ENCODE measurements around the gene HIVEP3. TPM values are rescaled to one million over a fixed set of nuclear protein-coding genes. Genes with fewer than 3 reads are reported as not detected.

The HIVEP3 gene
- total RNA-seq, 1 experiment from 2014 or later: 1.4 TPM

DNA sequence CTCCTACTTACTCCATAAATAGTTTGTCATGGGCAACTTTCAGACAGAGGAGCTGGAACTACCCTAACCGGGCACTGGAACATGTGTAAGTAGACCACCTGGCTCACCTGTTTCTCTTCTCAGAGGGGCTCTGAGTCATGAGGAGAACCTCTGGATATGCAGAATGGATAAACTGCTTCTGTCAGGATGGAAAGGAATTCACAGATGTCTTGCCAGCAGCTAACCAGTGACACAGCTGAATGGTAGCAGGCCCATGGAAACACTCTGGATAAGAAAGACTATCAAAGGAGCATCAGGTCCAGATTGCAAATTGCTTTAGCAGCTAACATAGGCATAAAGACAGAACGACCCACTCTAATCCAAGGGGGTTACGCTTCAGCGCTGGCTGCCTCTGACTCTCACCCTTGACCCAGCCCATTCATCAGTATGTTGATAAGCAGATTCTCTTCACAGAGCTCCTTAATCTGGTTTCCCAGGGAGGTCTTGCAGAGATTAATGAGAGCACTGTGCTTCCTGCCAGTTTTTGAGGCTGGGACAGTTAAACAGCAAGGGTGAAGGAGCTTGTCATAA lies 54.2 kb downstream of the HIVEP3 start:
- Mint-ChIP-seq H3K36me3 (ENCODE audit: insufficient read depth in 1 of 3, low read depth in 3 of 3) (no peaks in the 10 kb centered on the region), H3K4me3 (no peak overlapping the region), H3K9me3 (no peaks in the 10 kb centered on the region), H3K27ac (no peak overlapping the region; a peak in 1 of 7 replicates), H3K4me1 (peaks cover 52 to 53% of the 10 kb centered on the region in 2 experiments), H3K27me3 (ENCODE audit: low read depth) (peaks cover 5% of the 10 kb centered on the region)
- H3K23ac ChIP-seq (ENCODE audit: insufficient read length, low read depth, low read length): no peak overlapping the region
- H3K9ac ChIP-seq (ENCODE audit: extremely low read depth, insufficient read length, low read length): no peak overlapping the region
- no peaks in the 10 kb centered on the region for H4K20me1 ChIP-seq (ENCODE audit: control insufficient read depth, insufficient read depth, insufficient read length)
- H3K14ac ChIP-seq (ENCODE audit: insufficient read depth, low read length): no peak overlapping the region
- no peak overlapping the region for H2BK5ac ChIP-seq (ENCODE audit: insufficient read length, low read length)
- H3K79me2 ChIP-seq (ENCODE audit: insufficient read depth, low read length): no peaks in the 10 kb centered on the region
- H3K27me3 ChIP-seq (ENCODE audit: insufficient read depth, low read length): no peaks in the 10 kb centered on the region
- H3K9me3 ChIP-seq (ENCODE audit: control insufficient read depth, low read depth, low read length): no peaks in the 10 kb centered on the region
- H3T11ph ChIP-seq (ENCODE audit: low read length): no peak overlapping the region
- no peak overlapping the region for H2BK12ac ChIP-seq (ENCODE audit: insufficient read length, low read depth, low read length)
- no peak overlapping the region for H2BK120ac ChIP-seq (ENCODE audit: low read depth, low read length, poor library complexity, severe bottlenecking)
- no peak overlapping the region for H2BK20ac ChIP-seq (ENCODE audit: low read depth, low read length, poor library complexity, severe bottlenecking)
- no peak overlapping the region for H4K8ac ChIP-seq (replicated peaks; ENCODE audit: insufficient read length, low read depth, low read length)
- H3K56ac ChIP-seq (ENCODE audit: insufficient read length, low read depth, low read length): no peak overlapping the region
- H2AFZ ChIP-seq (ENCODE audit: low read length): no peak overlapping the region
- DNase-seq: no peak
- peaks cover 12% of the 10 kb centered on the region; the same call in 1 of the 2 replicates for H3K4me1 ChIP-seq (ENCODE audit: insufficient read depth, low read length)
- no peak overlapping the region for H2AK5ac ChIP-seq (ENCODE audit: insufficient read length, low read length)
- H4K91ac ChIP-seq (ENCODE audit: insufficient read length, low read depth, low read length): no peak overlapping the region
- H3K23me2 ChIP-seq (ENCODE audit: insufficient read length, low read depth, low read length, poor library complexity, severe bottlenecking): no peaks in the 10 kb centered on the region
- no peak overlapping the region for H2BK15ac ChIP-seq (ENCODE audit: low read depth, low read length)
- H3K4me2 ChIP-seq (ENCODE audit: insufficient read depth, insufficient read length, low read length): no peak overlapping the region
- no peak overlapping the region for H3K27ac ChIP-seq (ENCODE audit: insufficient read length, low read depth, low read length)
- H3K18ac ChIP-seq (ENCODE audit: insufficient read length, low read depth, low read length): no peak overlapping the region
- TF ChIP-seq, protein P1, sequence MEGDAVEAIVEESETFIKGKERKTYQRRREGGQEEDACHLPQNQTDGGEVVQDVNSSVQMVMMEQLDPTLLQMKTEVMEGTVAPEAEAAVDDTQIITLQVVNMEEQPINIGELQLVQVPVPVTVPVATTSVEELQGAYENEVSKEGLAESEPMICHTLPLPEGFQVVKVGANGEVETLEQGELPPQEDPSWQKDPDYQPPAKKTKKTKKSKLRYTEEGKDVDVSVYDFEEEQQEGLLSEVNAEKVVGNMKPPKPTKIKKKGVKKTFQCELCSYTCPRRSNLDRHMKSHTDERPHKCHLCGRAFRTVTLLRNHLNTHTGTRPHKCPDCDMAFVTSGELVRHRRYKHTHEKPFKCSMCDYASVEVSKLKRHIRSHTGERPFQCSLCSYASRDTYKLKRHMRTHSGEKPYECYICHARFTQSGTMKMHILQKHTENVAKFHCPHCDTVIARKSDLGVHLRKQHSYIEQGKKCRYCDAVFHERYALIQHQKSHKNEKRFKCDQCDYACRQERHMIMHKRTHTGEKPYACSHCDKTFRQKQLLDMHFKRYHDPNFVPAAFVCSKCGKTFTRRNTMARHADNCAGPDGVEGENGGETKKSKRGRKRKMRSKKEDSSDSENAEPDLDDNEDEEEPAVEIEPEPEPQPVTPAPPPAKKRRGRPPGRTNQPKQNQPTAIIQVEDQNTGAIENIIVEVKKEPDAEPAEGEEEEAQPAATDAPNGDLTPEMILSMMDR (conservative IDR thresholded peaks at IDR 0.05): no peak
- no peak overlapping the region for H3K4ac ChIP-seq (ENCODE audit: low read depth, low read length)
- H3K79me1 ChIP-seq (ENCODE audit: insufficient read depth, low read depth, low read length, poor library complexity, severe bottlenecking): no peaks in the 10 kb centered on the region
- H4K5ac ChIP-seq (ENCODE audit: insufficient read length, low read depth, low read length): no peak overlapping the region
- WGBS (ENCODE audit: extremely low coverage, insufficient read length, low lambda C conversion rate): no CpG with 5 or more reads among the region's 4 CpGs

Measured in H9 (cell line).